GM23338 (cell line): Measurements from ENCODE around the gene GPAM. TPM values are rescaled to one million over a fixed set of nuclear protein-coding genes. Genes with fewer than 3 reads are reported as not detected.

Experiments
- ATAC-seq: fragments of 200-7000 bp; cut with Tn5 transposase; 3 replicates; pipeline ENCODE4 v1.9.1; 2020
- DNase-seq: peaks from one replicate; pipeline ENCODE4 v3.0.0-alpha.2; 2015; ENCODE audit warnings: low spot score
- H2AFZ ChIP-seq: fragments of 200-600 bp; sonication (generic); 2 replicates; pipeline ENCODE4 v1.8.0; 2016; ENCODE audit warnings: antibody characterized with exemption, mild to moderate bottlenecking, moderate library complexity
- H3F3A ChIP-seq: fragments of 200-600 bp; sonication (generic); replicated peaks from 2 replicates; pipeline ENCODE4 v1.8.0; 2017; ENCODE audit warnings: antibody characterized with exemption, mixed run types, low read depth
- H3K27ac ChIP-seq: fragments of 200-600 bp; sonication (generic); 2 replicates; pipeline ENCODE4 v1.6.1; 2016; ENCODE audit warnings: low read depth
- H3K27me3 ChIP-seq: fragments of 200-600 bp; sonication (generic); 2 replicates; pipeline ENCODE4 v1.8.0; 2016; ENCODE audit warnings: mild to moderate bottlenecking, mixed run types, moderate library complexity; ENCODE audit not compliant: insufficient read depth
- H3K36me3 ChIP-seq: fragments of 200-600 bp; sonication (generic); 2 replicates; pipeline ENCODE4 v1.8.0; 2016; ENCODE audit warnings: mild to moderate bottlenecking; ENCODE audit not compliant: insufficient read depth
- H3K4me1 ChIP-seq: fragments of 200-600 bp; sonication (generic); 2 replicates; pipeline ENCODE4 v1.8.0; 2016; ENCODE audit warnings: mild to moderate bottlenecking, moderate library complexity; ENCODE audit not compliant: insufficient read depth
- H3K4me2 ChIP-seq: fragments of 200-600 bp; sonication (generic); 2 replicates; pipeline ENCODE4 v1.7.1; 2017; ENCODE audit warnings: mixed run types
- H3K4me3 ChIP-seq: fragments of 200-600 bp; sonication (generic); 2 replicates; pipeline ENCODE4 v1.6.1; 2016; ENCODE audit warnings: mixed run types
- H3K79me2 ChIP-seq: fragments of 200-600 bp; sonication (generic); replicated peaks from 2 replicates; pipeline ENCODE4 v1.8.0; 2017; ENCODE audit warnings: mild to moderate bottlenecking; ENCODE audit not compliant: insufficient read depth
- H3K9me2 ChIP-seq: fragments of 200-600 bp; sonication (generic); 2 replicates; pipeline ENCODE4 v1.8.0; 2017; ENCODE audit not compliant: insufficient read depth
- H4K20me1 ChIP-seq: fragments of 200-600 bp; sonication (generic); replicated peaks from 2 replicates; pipeline ENCODE4 v1.8.0; 2017; ENCODE audit warnings: mild to moderate bottlenecking; ENCODE audit not compliant: insufficient read depth
- H3K27ac Mint-ChIP-seq: 2 replicates; pipeline ENCODE4 v1.8.0; 2020; ENCODE audit warnings: inconsistent platforms, mild to moderate bottlenecking, moderate library complexity, mixed read lengths
- H3K27me3 Mint-ChIP-seq: 3 replicates; pipeline ENCODE4 v1.8.0; 2022; ENCODE audit warnings: low read depth, mild to moderate bottlenecking, moderate library complexity, mixed read lengths, inconsistent platforms; ENCODE audit not compliant: insufficient read depth, poor library complexity
- H3K36me3 Mint-ChIP-seq: 3 replicates; pipeline ENCODE4 v1.8.0; 2021; ENCODE audit warnings: low read depth, mild to moderate bottlenecking, inconsistent platforms, moderate library complexity, mixed read lengths
- H3K4me1 Mint-ChIP-seq: 3 replicates; pipeline ENCODE4 v1.8.0; 2020; ENCODE audit warnings: mild to moderate bottlenecking, inconsistent platforms, mixed read lengths
- H3K4me3 Mint-ChIP-seq: 3 replicates; pipeline ENCODE4 v1.8.0; 2021; ENCODE audit warnings: moderate library complexity, mild to moderate bottlenecking, inconsistent platforms, mixed read lengths
- H3K9me3 Mint-ChIP-seq: 3 replicates; pipeline ENCODE4 v1.8.0; 2020; ENCODE audit warnings: moderate library complexity, mild to moderate bottlenecking, inconsistent platforms, mixed read lengths
- CREB1 ChIP-seq: fragments of 250-450 bp; sonication (Bioruptor Pico); IDR thresholded peaks from 2 replicates; pipeline ENCODE4 v1.5.0; 2020; ENCODE audit warnings: low read depth, mild to moderate bottlenecking, moderate library complexity
- EZH2 ChIP-seq: fragments of 200-600 bp; sonication (generic); IDR thresholded peaks from one replicate; pipeline ENCODE4 v1.8.0; 2017; ENCODE audit warnings: antibody characterized with exemption, mild to moderate bottlenecking, low read depth; ENCODE audit not compliant: unreplicated experiment
- EZH2phosphoT487 ChIP-seq: fragments of 200-600 bp; sonication (generic); IDR thresholded peaks from one replicate; pipeline ENCODE4 v1.8.1; 2018; ENCODE audit warnings: antibody characterized with exemption; ENCODE audit not compliant: unreplicated experiment
- JUNB ChIP-seq: IDR thresholded peaks from one replicate; pipeline ENCODE4 v1.6.1; 2016; ENCODE audit warnings: antibody characterized with exemption; ENCODE audit not compliant: unreplicated experiment
- NANOG ChIP-seq: IDR thresholded peaks from 2 replicates; pipeline ENCODE4 v1.6.1; 2016; ENCODE audit warnings: antibody characterized with exemption, borderline replicate concordance
- POLR2AphosphoS5 ChIP-seq: IDR thresholded peaks from 2 replicates; pipeline ENCODE4 v1.6.1; 2016; ENCODE audit warnings: antibody characterized with exemption, low read depth
- STAT1 ChIP-seq: IDR thresholded peaks from one replicate; pipeline ENCODE4 v1.6.1; 2016; ENCODE audit warnings: antibody characterized with exemption; ENCODE audit not compliant: unreplicated experiment
- ZNF114 ChIP-seq: fragments of 250-450 bp; sonication (Bioruptor Pico); IDR thresholded peaks from 2 replicates; pipeline ENCODE4 v1.5.0; 2020; ENCODE audit warnings: mild to moderate bottlenecking, moderate library complexity
- ZNF331 ChIP-seq: fragments of 250-450 bp; sonication (Bioruptor Pico); IDR thresholded peaks from 2 replicates; pipeline ENCODE4 v1.5.0; 2020; ENCODE audit warnings: low read depth, mild to moderate bottlenecking, moderate library complexity
- polyA plus RNA-seq: library from polyadenylated mRNA; unstranded; fragments of >200 nt; fragmentation: Nextera tagmentation; extraction: Ambion mirVana; gene quantifications from 2 replicates; pipeline ENCODE4 v1.2.1, GENCODE V29; 2016
- total RNA-seq: library from RNA; depleted of rRNA; stranded (reverse); fragments of >200 nt; shearing (Covaris generic); gene quantifications from 2 replicates; pipeline ENCODE4 v1.2.3, GENCODE V29; 2014
- TF ChIP-seq, protein P1 (sequence below): fragments of 250-450 bp; sonication (Bioruptor Pico); IDR thresholded peaks from 2 replicates; pipeline ENCODE4 v1.5.0; 2020; ENCODE audit warnings: mild to moderate bottlenecking, moderate library complexity
- TF ChIP-seq, protein P2 (sequence below): IDR thresholded peaks from 2 replicates; pipeline ENCODE4 v1.6.1; 2016; ENCODE audit warnings: antibody characterized with exemption
- TF ChIP-seq, protein P3 (sequence below), 2 experiments: fragments of 200-600 bp in 1 of 2; sonication (generic) in 1 of 2; conservative IDR thresholded peaks; 2 replicates each; pipeline versions ENCODE4 v1.5.1 to v1.6.1; 2016 to 2017; ENCODE audit warnings: antibody characterized with exemption in 2 of 2, low read depth in 2 of 2, mild to moderate bottlenecking in 2 of 2, moderate library complexity in 1 of 2
- TF ChIP-seq, protein P4 (sequence below): IDR thresholded peaks from one replicate; pipeline ENCODE4 v1.6.1; 2018; ENCODE audit warnings: antibody characterized with exemption; ENCODE audit not compliant: unreplicated experiment

GPAM gene
- total and polyA plus RNA-seq, 2 experiments from 2014 or later = 5.5 to 16.6 TPM

DNA sequence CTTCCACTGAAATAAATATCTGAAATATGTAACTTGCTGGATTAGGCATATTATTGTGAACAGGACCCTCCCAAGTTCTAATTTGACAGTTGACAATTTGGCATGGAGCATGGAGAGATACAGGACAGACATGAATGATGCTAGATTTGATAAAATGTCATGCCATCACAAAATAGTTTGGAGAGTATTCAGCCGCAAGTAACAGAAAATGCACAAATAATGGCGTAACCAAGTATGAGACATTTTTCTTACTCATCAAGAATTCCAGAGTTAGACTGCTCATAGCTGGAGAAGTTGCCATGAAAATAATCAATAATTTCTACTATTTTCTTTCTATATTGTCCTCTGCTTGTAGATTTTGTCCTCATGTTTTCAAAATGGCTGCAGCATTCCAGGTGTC lies 45.5 kb upstream of the GPAM start:
- peaks cover 7% of the 10 kb centered on the region; the same call in 1 of the 2 replicates for H3K9me2 ChIP-seq
- TF ChIP-seq EZH2phosphoT487 (no peak), NANOG (no peak), POLR2AphosphoS5 (no peak), EZH2 (no peak), STAT1 (no peak), CREB1 (CRISPR knock-in tag) (no peak), ZNF331 (CRISPR knock-in tag) (no peak), ZNF114 (CRISPR knock-in tag) (no peak), JUNB (no peak)
- TF ChIP-seq, protein P1, sequence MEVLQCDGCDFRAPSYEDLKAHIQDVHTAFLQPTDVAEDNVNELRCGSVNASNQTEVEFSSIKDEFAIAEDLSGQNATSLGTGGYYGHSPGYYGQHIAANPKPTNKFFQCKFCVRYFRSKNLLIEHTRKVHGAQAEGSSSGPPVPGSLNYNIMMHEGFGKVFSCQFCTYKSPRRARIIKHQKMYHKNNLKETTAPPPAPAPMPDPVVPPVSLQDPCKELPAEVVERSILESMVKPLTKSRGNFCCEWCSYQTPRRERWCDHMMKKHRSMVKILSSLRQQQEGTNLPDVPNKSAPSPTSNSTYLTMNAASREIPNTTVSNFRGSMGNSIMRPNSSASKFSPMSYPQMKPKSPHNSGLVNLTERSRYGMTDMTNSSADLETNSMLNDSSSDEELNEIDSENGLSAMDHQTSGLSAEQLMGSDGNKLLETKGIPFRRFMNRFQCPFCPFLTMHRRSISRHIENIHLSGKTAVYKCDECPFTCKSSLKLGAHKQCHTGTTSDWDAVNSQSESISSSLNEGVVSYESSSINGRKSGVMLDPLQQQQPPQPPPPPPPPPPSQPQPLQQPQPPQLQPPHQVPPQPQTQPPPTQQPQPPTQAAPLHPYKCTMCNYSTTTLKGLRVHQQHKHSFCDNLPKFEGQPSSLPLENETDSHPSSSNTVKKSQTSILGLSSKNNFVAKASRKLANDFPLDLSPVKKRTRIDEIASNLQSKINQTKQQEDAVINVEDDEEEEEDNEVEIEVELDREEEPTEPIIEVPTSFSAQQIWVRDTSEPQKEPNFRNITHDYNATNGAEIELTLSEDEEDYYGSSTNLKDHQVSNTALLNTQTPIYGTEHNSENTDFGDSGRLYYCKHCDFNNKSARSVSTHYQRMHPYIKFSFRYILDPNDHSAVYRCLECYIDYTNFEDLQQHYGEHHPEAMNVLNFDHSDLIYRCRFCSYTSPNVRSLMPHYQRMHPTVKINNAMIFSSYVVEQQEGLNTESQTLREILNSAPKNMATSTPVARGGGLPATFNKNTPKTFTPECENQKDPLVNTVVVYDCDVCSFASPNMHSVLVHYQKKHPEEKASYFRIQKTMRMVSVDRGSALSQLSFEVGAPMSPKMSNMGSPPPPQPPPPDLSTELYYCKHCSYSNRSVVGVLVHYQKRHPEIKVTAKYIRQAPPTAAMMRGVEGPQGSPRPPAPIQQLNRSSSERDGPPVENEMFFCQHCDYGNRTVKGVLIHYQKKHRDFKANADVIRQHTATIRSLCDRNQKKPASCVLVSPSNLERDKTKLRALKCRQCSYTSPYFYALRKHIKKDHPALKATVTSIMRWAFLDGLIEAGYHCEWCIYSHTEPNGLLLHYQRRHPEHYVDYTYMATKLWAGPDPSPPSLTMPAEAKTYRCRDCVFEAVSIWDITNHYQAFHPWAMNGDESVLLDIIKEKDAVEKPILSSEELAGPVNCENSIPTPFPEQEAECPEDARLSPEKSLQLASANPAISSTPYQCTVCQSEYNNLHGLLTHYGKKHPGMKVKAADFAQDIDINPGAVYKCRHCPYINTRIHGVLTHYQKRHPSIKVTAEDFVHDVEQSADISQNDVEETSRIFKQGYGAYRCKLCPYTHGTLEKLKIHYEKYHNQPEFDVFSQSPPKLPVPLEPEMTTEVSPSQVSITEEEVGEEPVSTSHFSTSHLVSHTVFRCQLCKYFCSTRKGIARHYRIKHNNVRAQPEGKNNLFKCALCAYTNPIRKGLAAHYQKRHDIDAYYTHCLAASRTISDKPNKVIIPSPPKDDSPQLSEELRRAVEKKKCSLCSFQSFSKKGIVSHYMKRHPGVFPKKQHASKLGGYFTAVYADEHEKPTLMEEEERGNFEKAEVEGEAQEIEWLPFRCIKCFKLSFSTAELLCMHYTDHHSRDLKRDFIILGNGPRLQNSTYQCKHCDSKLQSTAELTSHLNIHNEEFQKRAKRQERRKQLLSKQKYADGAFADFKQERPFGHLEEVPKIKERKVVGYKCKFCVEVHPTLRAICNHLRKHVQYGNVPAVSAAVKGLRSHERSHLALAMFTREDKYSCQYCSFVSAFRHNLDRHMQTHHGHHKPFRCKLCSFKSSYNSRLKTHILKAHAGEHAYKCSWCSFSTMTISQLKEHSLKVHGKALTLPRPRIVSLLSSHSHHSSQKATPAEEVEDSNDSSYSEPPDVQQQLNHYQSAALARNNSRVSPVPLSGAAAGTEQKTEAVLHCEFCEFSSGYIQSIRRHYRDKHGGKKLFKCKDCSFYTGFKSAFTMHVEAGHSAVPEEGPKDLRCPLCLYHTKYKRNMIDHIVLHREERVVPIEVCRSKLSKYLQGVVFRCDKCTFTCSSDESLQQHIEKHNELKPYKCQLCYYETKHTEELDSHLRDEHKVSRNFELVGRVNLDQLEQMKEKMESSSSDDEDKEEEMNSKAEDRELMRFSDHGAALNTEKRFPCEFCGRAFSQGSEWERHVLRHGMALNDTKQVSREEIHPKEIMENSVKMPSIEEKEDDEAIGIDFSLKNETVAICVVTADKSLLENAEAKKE = no peak
- TF ChIP-seq, protein P2, sequence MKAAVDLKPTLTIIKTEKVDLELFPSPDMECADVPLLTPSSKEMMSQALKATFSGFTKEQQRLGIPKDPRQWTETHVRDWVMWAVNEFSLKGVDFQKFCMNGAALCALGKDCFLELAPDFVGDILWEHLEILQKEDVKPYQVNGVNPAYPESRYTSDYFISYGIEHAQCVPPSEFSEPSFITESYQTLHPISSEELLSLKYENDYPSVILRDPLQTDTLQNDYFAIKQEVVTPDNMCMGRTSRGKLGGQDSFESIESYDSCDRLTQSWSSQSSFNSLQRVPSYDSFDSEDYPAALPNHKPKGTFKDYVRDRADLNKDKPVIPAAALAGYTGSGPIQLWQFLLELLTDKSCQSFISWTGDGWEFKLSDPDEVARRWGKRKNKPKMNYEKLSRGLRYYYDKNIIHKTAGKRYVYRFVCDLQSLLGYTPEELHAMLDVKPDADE = no peak
- TF ChIP-seq, protein P3, sequence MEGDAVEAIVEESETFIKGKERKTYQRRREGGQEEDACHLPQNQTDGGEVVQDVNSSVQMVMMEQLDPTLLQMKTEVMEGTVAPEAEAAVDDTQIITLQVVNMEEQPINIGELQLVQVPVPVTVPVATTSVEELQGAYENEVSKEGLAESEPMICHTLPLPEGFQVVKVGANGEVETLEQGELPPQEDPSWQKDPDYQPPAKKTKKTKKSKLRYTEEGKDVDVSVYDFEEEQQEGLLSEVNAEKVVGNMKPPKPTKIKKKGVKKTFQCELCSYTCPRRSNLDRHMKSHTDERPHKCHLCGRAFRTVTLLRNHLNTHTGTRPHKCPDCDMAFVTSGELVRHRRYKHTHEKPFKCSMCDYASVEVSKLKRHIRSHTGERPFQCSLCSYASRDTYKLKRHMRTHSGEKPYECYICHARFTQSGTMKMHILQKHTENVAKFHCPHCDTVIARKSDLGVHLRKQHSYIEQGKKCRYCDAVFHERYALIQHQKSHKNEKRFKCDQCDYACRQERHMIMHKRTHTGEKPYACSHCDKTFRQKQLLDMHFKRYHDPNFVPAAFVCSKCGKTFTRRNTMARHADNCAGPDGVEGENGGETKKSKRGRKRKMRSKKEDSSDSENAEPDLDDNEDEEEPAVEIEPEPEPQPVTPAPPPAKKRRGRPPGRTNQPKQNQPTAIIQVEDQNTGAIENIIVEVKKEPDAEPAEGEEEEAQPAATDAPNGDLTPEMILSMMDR (conservative IDR thresholded peaks at IDR 0.05; ENCODE audit: low read depth in 2 of 2) = no peak
- TF ChIP-seq, protein P4, sequence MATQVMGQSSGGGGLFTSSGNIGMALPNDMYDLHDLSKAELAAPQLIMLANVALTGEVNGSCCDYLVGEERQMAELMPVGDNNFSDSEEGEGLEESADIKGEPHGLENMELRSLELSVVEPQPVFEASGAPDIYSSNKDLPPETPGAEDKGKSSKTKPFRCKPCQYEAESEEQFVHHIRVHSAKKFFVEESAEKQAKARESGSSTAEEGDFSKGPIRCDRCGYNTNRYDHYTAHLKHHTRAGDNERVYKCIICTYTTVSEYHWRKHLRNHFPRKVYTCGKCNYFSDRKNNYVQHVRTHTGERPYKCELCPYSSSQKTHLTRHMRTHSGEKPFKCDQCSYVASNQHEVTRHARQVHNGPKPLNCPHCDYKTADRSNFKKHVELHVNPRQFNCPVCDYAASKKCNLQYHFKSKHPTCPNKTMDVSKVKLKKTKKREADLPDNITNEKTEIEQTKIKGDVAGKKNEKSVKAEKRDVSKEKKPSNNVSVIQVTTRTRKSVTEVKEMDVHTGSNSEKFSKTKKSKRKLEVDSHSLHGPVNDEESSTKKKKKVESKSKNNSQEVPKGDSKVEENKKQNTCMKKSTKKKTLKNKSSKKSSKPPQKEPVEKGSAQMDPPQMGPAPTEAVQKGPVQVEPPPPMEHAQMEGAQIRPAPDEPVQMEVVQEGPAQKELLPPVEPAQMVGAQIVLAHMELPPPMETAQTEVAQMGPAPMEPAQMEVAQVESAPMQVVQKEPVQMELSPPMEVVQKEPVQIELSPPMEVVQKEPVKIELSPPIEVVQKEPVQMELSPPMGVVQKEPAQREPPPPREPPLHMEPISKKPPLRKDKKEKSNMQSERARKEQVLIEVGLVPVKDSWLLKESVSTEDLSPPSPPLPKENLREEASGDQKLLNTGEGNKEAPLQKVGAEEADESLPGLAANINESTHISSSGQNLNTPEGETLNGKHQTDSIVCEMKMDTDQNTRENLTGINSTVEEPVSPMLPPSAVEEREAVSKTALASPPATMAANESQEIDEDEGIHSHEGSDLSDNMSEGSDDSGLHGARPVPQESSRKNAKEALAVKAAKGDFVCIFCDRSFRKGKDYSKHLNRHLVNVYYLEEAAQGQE = no peak
- H2AFZ ChIP-seq = no peak overlapping the region
- H3K4me1 ChIP-seq = no peaks in the 10 kb centered on the region
- Mint-ChIP-seq H3K36me3 (peaks cover 4% of the 10 kb centered on the region; the same call in 1 of the 3 replicates), H3K27ac (no peak overlapping the region), H3K4me3 (no peak overlapping the region), H3K27me3 (no peaks in the 10 kb centered on the region), H3K4me1 (peaks cover 12% of the 10 kb centered on the region), H3K9me3 (peaks cover 16% of the 10 kb centered on the region; the same call in 1 of the 3 replicates)
- no peaks in the 10 kb centered on the region for H3K36me3 ChIP-seq
- no peak overlapping the region for H3K4me2 ChIP-seq
- H3K27me3 ChIP-seq = no peaks in the 10 kb centered on the region
- H3K27ac ChIP-seq = no peak overlapping the region
- no peaks in the 10 kb centered on the region for H3F3A ChIP-seq
- no peak for ATAC-seq
- no peak overlapping the region for H3K4me3 ChIP-seq
- H3K79me2 ChIP-seq = no peaks in the 10 kb centered on the region
- H4K20me1 ChIP-seq = no peaks in the 10 kb centered on the region; the same call in 1 of the 2 replicates
- DNase-seq = no peak
